HG02623 (cell line): ENCODE data around the gene SUPT4H1.

Experiments used
- ATAC-seq: cut with Tn5 transposase; IDR thresholded peaks from one replicate; pipeline ENCODE4 v1.9.1; 2021; ENCODE audit warnings: moderate library complexity; ENCODE audit not compliant: unreplicated experiment

SUPT4H1 gene

GRCh38 chr17:58365185-58365979 lies 13.4 kb upstream of the SUPT4H1 start:
- no peak for ATAC-seq

DNA sequence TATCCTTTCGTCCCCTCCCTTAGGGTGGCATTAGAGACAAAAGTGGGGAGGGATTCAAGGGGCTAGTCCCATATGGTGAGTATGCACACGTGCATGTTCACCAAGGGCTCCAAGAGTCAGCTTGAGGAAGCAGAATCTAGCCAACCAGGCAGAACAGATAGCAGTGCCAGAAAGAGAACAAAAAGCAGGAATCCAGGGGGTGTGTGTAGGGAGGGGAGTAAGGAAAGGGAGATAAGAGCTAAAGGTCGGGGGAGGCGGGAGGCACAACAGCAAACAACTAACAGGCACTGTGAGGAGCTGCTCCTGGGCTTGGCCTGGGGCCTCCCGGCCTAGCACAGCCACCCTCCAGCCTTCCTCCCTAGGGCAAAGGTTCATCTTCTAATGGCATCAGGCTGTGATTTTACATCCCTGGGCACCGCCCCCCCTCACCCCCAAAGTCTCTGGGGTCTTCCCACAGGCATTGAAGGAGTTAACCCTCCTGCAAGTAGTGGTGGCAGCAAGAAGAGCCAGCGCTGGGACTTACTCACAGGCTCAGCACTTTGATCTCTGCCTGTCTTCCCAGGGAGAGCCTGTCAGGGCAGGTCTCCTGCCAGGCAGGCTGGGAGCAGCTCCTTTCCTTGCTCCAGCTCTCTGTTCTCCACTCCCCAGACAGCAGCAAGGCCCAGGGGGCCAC lies 12.4 kb upstream of the SUPT4H1 start:
- no peak for ATAC-seq

DNA sequence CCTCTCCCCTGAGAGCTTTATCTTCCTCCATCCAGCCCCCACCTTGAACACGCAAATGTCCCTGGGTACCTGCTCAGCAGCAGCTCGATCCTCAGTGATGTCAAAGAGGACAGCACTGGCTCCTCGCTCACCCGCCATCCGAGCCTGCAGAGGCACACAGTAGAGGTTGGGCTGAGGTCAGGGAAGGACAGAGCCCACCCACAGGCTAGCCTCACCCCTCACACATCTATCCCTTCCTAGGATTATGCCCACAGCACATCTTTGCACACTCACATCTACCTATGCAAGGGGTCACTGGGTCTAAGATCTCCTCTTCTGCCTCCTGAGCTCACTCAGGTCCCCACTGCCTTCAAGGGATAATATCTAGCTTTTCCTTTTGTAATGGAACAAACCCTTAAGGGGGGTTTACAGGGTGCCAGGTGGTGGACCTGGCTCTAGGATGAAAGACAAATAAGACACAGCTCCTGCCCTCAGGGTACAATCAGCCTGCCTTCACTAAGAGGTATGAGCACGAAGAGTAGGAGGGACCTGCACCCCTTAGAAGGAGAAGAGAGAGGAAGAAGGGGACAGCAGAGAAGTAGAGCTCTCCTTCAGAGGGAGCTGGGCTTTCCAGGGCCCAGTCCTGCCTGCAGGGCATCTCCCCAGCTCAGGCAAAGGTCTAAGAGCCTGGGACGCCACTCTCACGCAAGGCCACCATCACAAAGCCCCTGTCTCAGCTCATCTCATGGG lies 11.6 kb upstream of the SUPT4H1 start:
- no peak for ATAC-seq

GRCh38 chr17:58362368-58363014 lies 10.5 kb upstream of the SUPT4H1 start:
- no peak for ATAC-seq

- ATAC-seq = no peak
Measured at GRCh38 chr17:58360296-58361063, 8.5 kb upstream of the SUPT4H1 start.

DNA sequence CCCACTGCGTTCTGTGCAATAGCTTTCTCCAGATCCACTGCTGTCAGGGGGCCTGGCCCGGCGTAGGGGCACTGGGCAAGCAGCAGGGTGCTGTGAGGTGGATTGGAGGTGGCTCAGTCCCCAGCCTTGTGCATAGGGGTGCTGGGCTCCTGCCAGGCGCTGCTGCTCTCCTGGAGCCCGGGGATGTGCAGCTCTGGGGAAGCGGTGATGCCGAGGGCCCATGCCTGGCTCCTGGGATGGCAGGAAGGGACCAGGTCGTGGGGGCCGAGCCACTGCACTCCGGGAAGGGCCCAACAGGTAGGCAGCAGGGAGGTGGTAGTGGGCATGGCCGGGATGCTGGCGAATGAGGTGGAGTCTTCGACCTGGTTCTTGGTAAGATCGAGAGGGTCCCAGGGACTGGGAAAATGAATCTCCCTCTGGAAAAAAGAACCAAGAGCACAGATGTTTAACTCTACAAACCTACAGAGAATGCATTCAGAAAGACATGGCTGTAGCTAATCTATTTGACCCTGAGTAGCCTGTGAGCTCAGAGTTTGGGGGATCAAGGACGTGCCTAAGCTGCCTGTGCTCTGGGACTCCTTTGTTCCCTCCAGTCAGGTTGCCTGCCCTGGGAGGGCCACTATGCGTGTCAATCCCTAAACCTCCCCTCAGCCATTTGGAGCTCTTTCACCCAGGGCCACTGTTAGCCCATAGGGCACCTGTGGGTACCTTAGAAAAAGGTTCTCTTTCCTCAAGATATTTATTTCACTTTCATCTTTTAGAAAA lies 6.6 kb upstream of the SUPT4H1 start:
- no peak for ATAC-seq

DNA sequence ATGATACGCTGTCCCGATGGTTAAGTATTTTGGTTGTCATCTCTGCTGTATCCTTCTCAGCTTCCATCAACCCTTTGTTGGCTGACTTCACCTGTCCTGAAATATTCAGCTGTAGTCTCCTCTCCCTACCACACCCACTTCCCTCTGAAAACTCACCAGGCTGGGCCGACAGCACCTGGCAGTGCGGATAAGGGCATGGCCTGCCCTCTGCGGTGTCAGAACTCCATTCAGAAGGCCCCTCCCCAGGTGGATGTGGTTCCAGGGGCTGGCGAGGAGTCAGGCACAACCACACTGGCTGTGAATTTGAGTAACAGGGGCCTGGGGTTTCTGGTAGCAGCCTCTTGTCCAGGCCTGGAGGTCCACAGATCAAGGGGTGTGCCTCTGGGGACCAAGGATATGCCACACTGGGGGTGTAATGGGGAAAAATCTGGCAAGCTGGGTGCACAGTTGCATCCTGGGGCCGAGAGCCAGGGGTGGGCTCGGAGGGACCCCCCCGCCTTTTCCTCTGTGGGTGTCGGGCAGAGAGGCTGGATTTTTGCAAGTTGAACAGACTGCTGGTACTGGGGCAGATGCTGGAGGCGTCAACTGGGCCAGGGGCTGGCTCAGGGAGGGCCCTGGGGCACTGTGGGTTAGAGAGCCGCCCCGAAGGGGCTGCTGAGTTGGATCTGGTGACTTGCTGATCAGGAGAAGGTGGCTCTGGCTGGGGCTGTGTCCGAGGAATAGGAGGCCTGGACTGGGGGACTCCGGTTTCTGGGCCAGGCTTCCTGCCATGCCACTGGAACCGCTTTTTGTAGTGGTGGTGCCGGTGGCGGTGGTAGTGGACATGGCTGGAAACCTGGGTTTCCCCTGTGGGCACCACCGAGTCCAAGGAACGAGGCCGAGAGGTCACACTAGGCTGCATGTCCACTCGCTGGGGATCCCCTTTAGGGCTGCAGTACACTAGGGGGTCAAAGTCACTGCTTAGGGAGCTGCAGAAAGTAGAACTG lies 5.6 kb upstream of the SUPT4H1 start:
- no peak for ATAC-seq

DNA sequence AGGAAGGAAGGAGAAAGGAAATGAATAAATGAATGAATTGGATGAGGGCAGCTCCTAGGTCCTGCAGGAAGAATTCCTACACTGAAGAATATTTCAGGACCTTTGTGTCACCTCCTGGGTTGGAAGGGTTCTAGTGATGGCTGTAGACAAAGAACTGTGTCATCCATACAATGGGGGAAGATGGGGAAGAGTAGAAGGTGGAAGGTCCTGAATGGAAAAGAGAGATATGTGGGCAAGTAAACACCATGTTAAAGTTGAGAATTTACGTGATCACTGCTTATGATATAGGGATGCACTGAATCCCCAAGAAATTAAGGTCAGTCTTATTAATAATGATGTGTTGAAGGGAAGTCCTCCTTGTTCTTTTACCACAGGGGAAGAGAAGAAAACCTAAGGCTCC lies 4.2 kb upstream of the SUPT4H1 start:
- ATAC-seq = no peak

GRCh38 chr17:58354541-58355216 lies 2.7 kb upstream of the SUPT4H1 start:
- no peak for ATAC-seq

DNA sequence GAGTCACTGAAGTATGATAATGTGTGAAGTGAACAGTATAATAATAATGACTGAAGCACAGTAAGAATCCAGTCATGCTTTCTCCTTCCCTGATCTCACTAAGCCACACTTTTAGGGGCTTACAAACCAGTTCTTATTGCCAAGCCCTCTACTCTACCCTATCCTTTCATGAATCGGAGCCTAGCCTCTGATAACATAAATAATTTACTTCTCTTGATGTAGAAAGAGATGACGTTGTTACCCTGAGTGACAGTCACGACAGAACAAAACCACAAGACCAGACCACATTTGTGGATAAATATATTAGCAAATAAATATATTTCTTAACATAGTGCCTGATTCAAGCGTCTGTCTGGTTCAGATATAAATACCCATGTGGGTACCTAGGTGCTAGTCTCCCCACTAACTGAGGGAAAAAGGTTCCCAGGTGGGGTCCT lies 1.4 kb upstream of the SUPT4H1 start:
- ATAC-seq = no peak

DNA sequence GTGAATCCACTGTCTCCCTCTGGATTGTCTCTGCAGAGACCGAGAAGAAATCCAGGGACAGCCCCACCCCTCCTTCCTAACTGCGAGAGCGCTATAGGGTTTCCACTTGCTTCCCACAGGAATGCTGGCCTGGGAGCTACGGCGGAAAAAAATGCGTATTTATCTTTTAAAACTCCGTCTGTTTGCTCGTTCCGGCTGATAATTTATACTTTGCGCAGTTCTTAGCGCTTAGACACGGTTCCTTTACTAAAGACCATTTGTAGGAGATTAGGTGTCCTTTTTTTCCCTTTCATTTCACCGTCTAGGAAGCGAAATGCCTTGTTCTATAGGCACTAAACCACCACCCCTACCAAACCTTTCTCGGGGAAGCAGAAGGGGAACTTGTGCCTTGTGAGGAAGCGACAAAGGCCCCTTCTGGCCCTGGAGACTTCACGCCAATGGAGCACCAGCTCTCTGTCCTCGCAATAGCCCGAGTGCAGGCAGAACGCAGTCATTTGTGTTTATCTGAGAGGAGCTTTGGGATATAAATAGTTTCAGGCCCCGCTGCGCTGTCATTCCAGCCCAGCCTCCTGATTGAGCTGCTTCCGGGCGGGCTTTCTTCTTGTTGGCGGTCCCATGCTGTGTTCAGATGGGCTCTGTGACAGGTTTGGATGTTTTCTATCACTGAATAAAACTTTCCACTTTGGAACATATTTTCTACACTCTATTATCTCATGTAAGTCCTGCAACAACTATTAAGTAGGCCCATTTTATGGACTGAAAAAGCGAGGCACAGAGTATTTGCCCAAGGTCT lies 791 bp upstream of the SUPT4H1 start:
- ATAC-seq = no peak

DNA sequence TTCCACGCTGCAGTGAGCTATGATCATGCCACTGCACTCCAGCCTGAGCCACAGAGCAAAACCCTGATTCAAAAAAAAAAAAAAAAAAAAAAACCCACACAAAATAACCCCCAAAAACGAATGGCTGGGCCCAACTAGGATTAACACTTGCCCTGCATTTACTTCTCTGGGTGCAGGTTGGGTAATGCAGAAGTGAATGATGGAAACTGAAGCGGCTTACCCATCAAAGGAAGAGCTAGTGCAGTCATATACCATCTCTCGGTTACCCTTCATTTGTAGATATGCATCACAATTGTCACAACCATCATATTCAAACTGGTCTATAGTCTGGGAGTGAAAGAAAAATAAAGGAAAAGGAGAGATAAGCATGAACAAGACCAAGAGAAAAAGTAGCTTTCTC lies 819 bp downstream of the SUPT4H1 start:
- ATAC-seq = no peak

DNA sequence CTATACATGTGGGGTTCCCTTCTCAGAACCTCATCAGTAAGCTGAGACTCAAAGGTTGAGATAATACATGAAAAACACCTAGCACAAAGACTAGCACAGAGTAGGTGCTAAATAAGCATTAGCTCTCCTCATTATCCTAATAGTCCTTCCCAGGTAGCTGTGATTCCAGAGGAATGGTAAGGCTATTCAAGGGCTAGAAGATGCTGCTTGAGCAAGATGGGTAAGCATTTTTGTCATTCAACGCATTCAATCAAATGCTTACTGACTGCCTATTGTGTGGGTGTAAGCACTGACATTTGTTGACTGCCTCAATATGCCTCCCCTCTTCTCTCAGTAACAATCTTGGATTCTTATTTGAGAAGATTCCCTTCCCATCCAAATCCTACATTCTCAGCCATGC lies 4.0 kb downstream of the SUPT4H1 start:
- ATAC-seq = no peak

DNA sequence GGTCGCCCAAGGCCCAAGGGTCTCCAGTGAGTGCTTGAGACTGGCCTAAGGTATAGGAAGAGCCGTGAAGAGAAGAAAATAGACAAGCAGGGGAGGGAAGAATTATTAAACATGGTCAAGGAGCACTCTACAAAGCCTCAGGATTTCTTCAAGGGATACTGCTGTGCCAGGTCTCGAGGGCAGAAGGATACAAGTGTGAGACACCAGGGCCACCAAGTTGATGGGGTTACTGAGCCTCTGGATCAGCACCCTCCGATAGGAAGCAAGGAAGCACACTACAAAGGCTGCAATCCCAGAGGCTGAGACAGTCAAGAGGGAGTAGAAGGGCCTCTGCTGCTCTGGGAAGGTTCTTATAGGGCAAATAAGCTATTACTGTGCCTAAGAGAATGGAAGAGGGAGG lies 6.5 kb downstream of the SUPT4H1 start:
- ATAC-seq = no peak

DNA sequence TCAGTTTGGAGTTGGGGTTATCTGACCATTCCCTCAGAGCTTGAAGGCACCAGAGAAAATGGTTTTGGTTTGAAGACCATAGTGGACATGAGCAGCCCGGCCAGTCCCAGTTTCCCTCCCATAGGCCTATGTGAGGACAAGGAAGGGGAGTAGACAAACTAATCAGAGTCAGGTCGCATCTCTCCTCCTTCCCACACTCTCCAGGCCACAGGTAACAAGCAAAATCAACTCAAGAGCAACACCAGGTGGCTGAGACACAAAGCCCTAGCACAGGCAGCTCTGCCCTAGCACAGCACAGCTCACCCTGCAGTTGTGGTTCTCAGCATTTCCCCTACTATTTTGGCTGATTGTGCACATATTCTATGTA lies 7.2 kb downstream of the SUPT4H1 start:
- peak; percentile 33 for ATAC-seq

GRCh38 chr17:58344047-58344790 lies 7.8 kb downstream of the SUPT4H1 start:
- ATAC-seq = peak; percentile 86

DNA sequence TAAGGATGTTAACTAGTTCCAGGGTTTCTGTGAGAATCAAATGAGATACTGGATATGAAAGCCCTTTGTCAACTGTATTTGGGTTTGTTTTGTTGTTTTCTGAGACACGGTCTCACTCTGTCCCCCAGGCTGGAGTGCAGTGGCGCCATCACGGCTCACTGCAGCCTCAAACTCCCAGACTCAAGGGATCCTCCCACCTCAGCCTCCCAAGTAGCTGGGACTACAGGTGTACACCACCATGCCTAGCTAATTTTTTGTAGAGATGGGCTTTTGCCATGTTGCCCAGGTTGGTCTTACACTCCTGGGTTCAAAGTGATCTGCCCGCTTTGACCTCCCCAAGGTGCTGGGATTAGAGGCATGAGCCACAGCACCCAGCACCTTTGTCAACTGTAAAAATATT lies 8.9 kb downstream of the SUPT4H1 start:
- no peak for ATAC-seq
